Gastroesophageal sphincter (tissue), 4 donors: ENCODE measurements around the gene NRXN2. TPM values are rescaled to one million over a fixed set of nuclear protein-coding genes. Genes with fewer than 3 reads are reported as not detected.

Experiments used
- ATAC-seq: fragments of 150-250 bp; one replicate; pipeline ENCODE4 v1.9.1; 2016; ENCODE audit warnings: mild to moderate bottlenecking, moderate library complexity
- H3K27ac ChIP-seq, 4 donors: fragments of 200-600 bp; sonication (generic) in 3 of 4; 1 replicate in 3 of 4; 2 replicates in 1 of 4; pipeline ENCODE4 v1.5.1; 2016 to 2019
- H3K27me3 ChIP-seq: fragments of 200-600 bp; sonication (generic); one replicate; pipeline ENCODE4 v1.5.1; 2019
- H3K36me3 ChIP-seq, 2 donors: fragments of 200-600 bp; sonication (generic); one replicate each; pipeline ENCODE4 v1.5.1; 2019; ENCODE audit warnings: control low read depth in 1 of 2
- H3K4me1 ChIP-seq, 3 donors: fragments of 200-600 bp; sonication (generic); 1 replicate in 2 of 3; 2 replicates in 1 of 3; pipeline ENCODE4 v1.5.1; 2016 to 2019; ENCODE audit warnings: control low read depth in 2 of 3
- H3K4me3 ChIP-seq, 2 donors: fragments of 200-600 bp; sonication (generic); one replicate each; pipeline ENCODE4 v1.5.1; 2019; ENCODE audit warnings: mild to moderate bottlenecking in 1 of 2, moderate library complexity in 1 of 2
- H3K9me3 ChIP-seq, 3 donors: fragments of 200-600 bp; sonication (generic); one replicate each; pipeline ENCODE4 v1.5.1; 2017 to 2019; ENCODE audit warnings: control low read depth in 2 of 3
- CTCF ChIP-seq, 4 experiments: fragments of 200-600 bp in 2 of 4; fragments of 450-650 bp in 2 of 4; sonication (generic) in 1 of 4; IDR thresholded peaks; one replicate each; pipeline ENCODE4 v1.5.1; 2017 to 2019; ENCODE audit warnings: antibody characterized with exemption in 4 of 4, mild to moderate bottlenecking in 2 of 4, moderate library complexity in 2 of 4
- EP300 ChIP-seq: sonication (generic); formaldehyde crosslinking; IDR thresholded peaks from one replicate; pipeline ENCODE4 v1.6.1; 2017; ENCODE audit warnings: antibody characterized with exemption, mild to moderate bottlenecking
- POLR2A ChIP-seq, 2 donors: fragments of 450-650 bp; IDR thresholded peaks; one replicate each; pipeline ENCODE4 v1.6.1; 2017; ENCODE audit warnings: antibody characterized with exemption in 2 of 2, mild to moderate bottlenecking in 2 of 2, moderate library complexity in 1 of 2
- POLR2AphosphoS5 ChIP-seq: sonication (generic); formaldehyde crosslinking; IDR thresholded peaks from one replicate; pipeline ENCODE4 v1.6.1; 2017; ENCODE audit warnings: antibody characterized with exemption
- WGBS, 2 donors: methylation state at CpG; one replicate each; pipeline ENCODE4 v1.1.5; 2018; ENCODE audit warnings: low coverage in 1 of 2; 5-methylcytosine and 5-hydroxymethylcytosine counted together
- total RNA-seq, 4 donors: library from RNA; depleted of rRNA; stranded (reverse); fragments of >200 nt; gene quantifications; one replicate each; pipeline ENCODE4 v1.1.0, GENCODE V29; 2016

NRXN2 gene
- total RNA-seq, 4 donors from 2014 or later = 3.4 to 25.4 (median 5.0) TPM

DNA sequence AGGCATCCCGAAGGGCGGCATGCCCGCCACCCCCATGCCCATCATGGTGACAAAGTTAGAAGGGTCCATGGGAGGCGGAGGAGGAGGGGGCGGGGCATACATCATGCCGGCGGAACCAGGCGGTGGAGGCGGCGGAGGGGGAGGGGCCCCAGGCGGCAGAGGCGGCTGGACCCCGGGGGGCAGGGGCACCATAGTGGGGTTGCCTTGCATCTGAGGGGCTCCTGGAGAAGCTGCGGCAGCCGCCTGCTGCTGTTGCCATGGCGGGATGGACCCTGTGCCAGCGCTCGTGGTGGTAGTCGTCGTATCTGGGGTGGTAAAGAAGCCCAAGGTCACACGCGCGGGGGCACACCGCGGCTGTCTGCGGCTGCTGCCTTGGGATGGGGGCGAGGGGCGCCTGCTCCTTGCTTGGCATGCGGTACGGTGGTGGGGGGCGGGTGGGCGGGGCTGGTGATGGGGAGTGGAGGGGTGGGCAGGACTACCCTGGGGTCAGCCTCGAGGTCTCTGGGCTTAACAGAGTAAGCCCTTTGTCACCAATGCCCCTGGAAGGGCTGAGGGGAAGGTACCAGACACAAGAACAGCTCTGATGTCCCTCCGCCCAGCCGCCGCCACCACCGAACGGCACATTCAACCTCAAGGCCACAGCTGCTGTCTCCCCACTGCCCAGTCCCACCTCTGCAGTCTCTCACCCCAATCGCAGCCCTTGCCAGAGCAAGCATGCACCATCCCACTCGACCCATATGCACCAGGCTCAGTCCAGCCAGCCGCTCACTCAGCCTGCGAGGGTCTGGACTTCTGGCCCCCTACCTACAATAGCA is 43.1 kb upstream of the NRXN2 start:
- no peak for ATAC-seq
- no peak overlapping the region for H3K4me3 ChIP-seq
- no peaks in the 10 kb centered on the region for H3K9me3 ChIP-seq
- H3K36me3 ChIP-seq = peaks cover 23 to 95% of the 10 kb centered on the region in 2 donors
- no peaks in the 10 kb centered on the region for H3K27me3 ChIP-seq
- H3K4me1 ChIP-seq = peaks cover 4 to 89% (median 36%) of the 10 kb centered on the region in 3 donors
- WGBS, 2 donors = 65 to 81% methylated on average over 10 to 13 of the region's 42 CpGs
- no peak for TF ChIP-seq POLR2AphosphoS5
- TF ChIP-seq POLR2A (IDR thresholded peaks at IDR 0.05) = no peak
- no peak for TF ChIP-seq CTCF (IDR thresholded peaks at IDR 0.05)
- TF ChIP-seq EP300 = no peak
- H3K27ac ChIP-seq = peak overlapping the region in 3 of 4 donors; percentile 82 to 86 (median 86)

GRCh38 chr11:64765291-64765850 is 42.4 kb upstream of the NRXN2 start:
- no peaks in the 10 kb centered on the region for H3K9me3 ChIP-seq
- H3K4me1 ChIP-seq = peaks cover 4 to 89% (median 38%) of the 10 kb centered on the region in 3 donors
- no peaks in the 10 kb centered on the region for H3K27me3 ChIP-seq
- peaks cover 23 to 88% of the 10 kb centered on the region in 2 donors for H3K36me3 ChIP-seq
- TF ChIP-seq EP300 (no peak), POLR2A (IDR thresholded peaks at IDR 0.05) (no peak), CTCF (IDR thresholded peaks at IDR 0.05) (peak in 2 of 4 experiments; percentile 48 to 52), POLR2AphosphoS5 (no peak)
- WGBS, 2 donors = 82% methylated on average over 24 of the region's 30 CpGs; no CpG with 5 or more reads in 1 of the 2 donors
- peak overlapping the region in 3 of 4 donors; percentile 82 to 86 (median 86) for H3K27ac ChIP-seq
- ATAC-seq = no peak
- H3K4me3 ChIP-seq = no peak overlapping the region

- peaks cover 18 to 82% of the 10 kb centered on the region in 2 donors for H3K36me3 ChIP-seq
- no peak overlapping the region for H3K4me3 ChIP-seq
- H3K27ac ChIP-seq = peak overlapping the region in 3 of 4 donors; percentile 84 to 86 (median 86)
- no peak for ATAC-seq
- WGBS, 2 donors = 57 to 83% methylated on average over 4 to 8 of the region's 8 CpGs
- H3K4me1 ChIP-seq = peaks cover 7 to 91% (median 44%) of the 10 kb centered on the region in 3 donors
- TF ChIP-seq EP300 = no peak
- no peak for TF ChIP-seq CTCF (IDR thresholded peaks at IDR 0.05)
- TF ChIP-seq POLR2A (IDR thresholded peaks at IDR 0.05) = no peak
- no peak for TF ChIP-seq POLR2AphosphoS5
- no peaks in the 10 kb centered on the region for H3K27me3 ChIP-seq
- no peaks in the 10 kb centered on the region for H3K9me3 ChIP-seq
These were observed 41.8 kb upstream of the NRXN2 start for GRCh38 chr11:64764753-64765152.

- peaks cover 11 to 76% of the 10 kb centered on the region in 2 donors for H3K36me3 ChIP-seq
- 19 to 48% methylated on average over 3 to 7 of the region's 11 CpGs for WGBS, 2 donors
- no peak for ATAC-seq
These were observed 41.1 kb upstream of the NRXN2 start for GRCh38 chr11:64764040-64764611.

DNA sequence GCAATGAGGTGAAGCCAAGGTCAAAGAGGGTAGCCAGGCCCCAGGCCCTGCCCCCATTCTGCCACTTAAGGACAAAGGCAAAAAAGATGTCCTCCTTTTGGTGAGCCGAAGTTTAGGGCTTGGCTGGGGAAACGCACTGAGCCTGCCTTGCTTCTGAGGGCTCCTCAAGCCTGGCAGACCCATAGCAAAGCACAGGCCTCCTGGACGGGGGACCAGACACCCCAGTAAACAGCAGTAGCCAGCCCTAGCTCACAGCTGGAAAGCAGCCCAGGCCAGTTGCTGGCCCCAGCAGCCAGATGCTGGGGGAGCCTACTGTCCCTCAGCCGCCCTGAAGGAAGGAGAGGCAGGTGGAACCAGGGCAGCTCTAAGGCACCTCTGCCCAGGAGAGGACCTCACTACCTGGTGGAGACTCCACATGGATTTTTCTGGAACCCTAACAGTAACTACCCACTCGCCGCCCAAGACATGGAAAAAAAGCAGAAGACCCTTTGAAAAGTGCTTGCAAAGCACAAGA is 40.6 kb upstream of the NRXN2 start:
- H3K36me3 ChIP-seq = peaks cover 7 to 70% of the 10 kb centered on the region in 2 donors
- WGBS, 2 donors = 43% methylated on average over 3 of the region's 6 CpGs; no CpG with 5 or more reads in 1 of the 2 donors
- H3K4me1 ChIP-seq = peaks cover 7 to 100% (median 55%) of the 10 kb centered on the region in 3 donors

More at GRCh38 chr11:64764040-64764611, 41.1 kb upstream of the NRXN2 start:
- Histone ChIP-seq H3K27me3 (no peaks in the 10 kb centered on the region), H3K27ac (peak overlapping the region; percentile 16 to 86 (median 85)), H3K4me3 (no peak overlapping the region), H3K4me1 (peaks cover 7 to 97% (median 50%) of the 10 kb centered on the region in 3 donors), H3K9me3 (no peaks in the 10 kb centered on the region)
- peak; percentile 55 for TF ChIP-seq POLR2AphosphoS5
- no peak for TF ChIP-seq EP300

More for the DNA sequence above, 40.6 kb upstream of the NRXN2 start:
- Histone ChIP-seq H3K4me3 (no peak overlapping the region), H3K27me3 (no peaks in the 10 kb centered on the region), H3K9me3 (no peaks in the 10 kb centered on the region), H3K27ac (peak overlapping the region; percentile 16 to 86 (median 85))
- TF ChIP-seq POLR2AphosphoS5 (no peak), POLR2A (IDR thresholded peaks at IDR 0.05) (no peak), EP300 (no peak), CTCF (IDR thresholded peaks at IDR 0.05) (no peak)
- no peak for ATAC-seq
